HFF-Myc (cell line): ENCODE data around the gene OR1F1.

Source experiments
- DNase-seq: peaks from one replicate; pipeline ENCODE4 v3.0.0-alpha.2; 2011; ENCODE audit warnings: low read depth; ENCODE audit errors: extremely low read depth
- H3K4me3 ChIP-seq: replicated peaks from 2 replicates; pipeline ENCODE4 v1.5.1; 2011; ENCODE audit warnings: low read depth, mild to moderate bottlenecking, control low read depth, low read length
- CTCF ChIP-seq: IDR thresholded peaks from 2 replicates; pipeline ENCODE4 v1.5.1; 2012; ENCODE audit warnings: mild to moderate bottlenecking, low read depth, low read length, control low read depth; ENCODE audit errors: missing control alignments

The OR1F1 gene

GRCh38 chr16:3182608-3183444, 5.2 kb upstream of the OR1F1 start:
- no peak for DNase-seq

GRCh38 chr16:3183445-3184139, 4.4 kb upstream of the OR1F1 start:
- TF ChIP-seq CTCF: no peak
- H3K4me3 ChIP-seq: peak overlapping the region; percentile 67
- no peak for DNase-seq

More at GRCh38 chr16:3182608-3183444, 5.2 kb upstream of the OR1F1 start:
- TF ChIP-seq CTCF: peak; percentile 41
- H3K4me3 ChIP-seq: peak overlapping the region; percentile 67

GRCh38 chr16:3186946-3187690, 886 bp upstream of the OR1F1 start:
- no peak for TF ChIP-seq CTCF
- no peak overlapping the region for H3K4me3 ChIP-seq
- DNase-seq: no peak

- TF ChIP-seq CTCF: no peak
- no peak for DNase-seq
- peak overlapping the region; percentile 57 for H3K4me3 ChIP-seq
Observed at GRCh38 chr16:3188675-3188924, 596 bp downstream of the OR1F1 start.

GRCh38 chr16:3188925-3189825, 1.2 kb downstream of the OR1F1 start:
- H3K4me3 ChIP-seq: peak overlapping the region; percentile 57
- TF ChIP-seq CTCF: no peak
- DNase-seq: no peak

GRCh38 chr16:3189869-3190268, 1.9 kb downstream of the OR1F1 start:
- TF ChIP-seq CTCF: no peak
- H3K4me3 ChIP-seq: peak overlapping the region; percentile 57
- no peak for DNase-seq
